OCI-LY3 (cell line): ENCODE results near the gene OSBPL2.

Source experiments
- CTCF ChIP-seq: fragments of 200-600, 300-600 bp; sonication (generic); IDR thresholded peaks from 2 replicates; pipeline ENCODE4 v1.5.1; 2014; ENCODE audit warnings: antibody characterized with exemption, low read length, low read depth
- EZH2phosphoT487 ChIP-seq: fragments of 200-600 bp; shearing (Covaris generic); IDR thresholded peaks from 2 replicates; pipeline ENCODE4 v1.6.1; 2018; ENCODE audit warnings: antibody characterized with exemption, mixed run types, low read depth

DNA sequence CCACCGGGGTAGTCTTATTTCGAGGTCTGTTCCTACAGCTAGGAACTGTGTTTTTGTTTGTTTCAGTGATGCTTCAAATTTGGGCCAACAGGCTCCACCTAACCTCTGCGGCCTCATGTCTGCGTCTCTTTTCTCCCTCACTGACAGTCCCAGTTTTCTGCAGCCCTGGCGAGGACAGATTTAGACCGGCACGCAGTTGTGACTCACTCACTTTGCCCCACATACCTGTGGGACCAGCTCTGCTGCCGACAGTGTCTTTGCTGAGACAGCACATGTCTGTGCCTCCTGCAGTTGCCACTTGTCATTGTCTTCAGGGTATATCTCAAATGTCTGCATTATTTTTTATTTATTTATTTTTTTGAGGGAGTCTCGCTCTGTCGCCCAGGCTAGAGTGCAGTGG is 29.2 kb downstream of the OSBPL2 start:
- TF ChIP-seq CTCF (no peak), EZH2phosphoT487 (no peak)
